Kasumi-1 (cell line): ENCODE measurements around the gene CMIP.
A peak's percentile ranks its signal among the peaks of the same experiment; 100 is the strongest.
"Not testable (repeated sequence)": the region's sequence is repeated elsewhere in the genome, so short reads cannot be mapped to it uniquely, and the experiment has no call there.

Experiments
- DNase-seq, 2 experiments: peaks; one replicate each; lab custom pipeline; 2025; lab: John Stamatoyannopoulos, UW

CMIP gene

DNA sequence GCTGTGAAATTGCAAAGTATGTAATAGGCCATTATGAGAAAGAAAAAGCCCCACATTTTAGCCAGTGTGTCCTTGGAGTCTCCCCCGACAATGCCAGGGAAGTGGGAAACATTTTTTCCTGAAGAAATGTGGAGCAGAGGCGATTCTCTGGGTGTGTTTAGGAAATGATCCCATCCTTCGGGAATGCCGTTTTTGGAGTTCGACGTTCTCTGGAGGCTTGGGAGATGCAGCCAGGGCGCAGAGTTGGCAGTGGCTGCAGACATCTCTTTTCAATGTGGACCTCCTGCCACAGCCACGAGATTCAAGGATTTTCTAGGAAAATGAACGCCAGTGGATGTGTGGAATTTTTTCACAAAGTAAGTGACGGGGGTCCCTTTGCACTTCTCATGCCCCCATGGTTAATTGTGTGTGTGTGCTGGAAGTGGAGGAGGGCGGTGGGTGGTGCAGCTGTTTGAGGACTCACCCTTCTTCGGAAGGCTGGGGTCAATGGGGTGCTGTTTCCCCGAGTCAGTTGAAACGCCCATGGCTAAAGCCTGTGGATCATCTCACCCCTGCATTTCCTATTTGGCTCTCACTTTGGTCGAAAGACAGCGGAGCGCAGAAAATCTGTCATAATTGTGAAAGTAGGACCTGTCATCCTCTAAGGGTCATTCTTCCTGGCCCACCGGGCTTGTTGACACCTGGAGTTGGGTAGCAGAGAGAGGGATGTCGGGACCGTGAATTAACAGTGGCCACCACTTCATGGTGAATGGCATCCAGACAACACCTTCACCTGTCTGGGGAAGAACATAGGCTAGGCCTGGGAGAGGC is 73.2 kb downstream of the CMIP start:
- DNase-seq: no peak

DNA sequence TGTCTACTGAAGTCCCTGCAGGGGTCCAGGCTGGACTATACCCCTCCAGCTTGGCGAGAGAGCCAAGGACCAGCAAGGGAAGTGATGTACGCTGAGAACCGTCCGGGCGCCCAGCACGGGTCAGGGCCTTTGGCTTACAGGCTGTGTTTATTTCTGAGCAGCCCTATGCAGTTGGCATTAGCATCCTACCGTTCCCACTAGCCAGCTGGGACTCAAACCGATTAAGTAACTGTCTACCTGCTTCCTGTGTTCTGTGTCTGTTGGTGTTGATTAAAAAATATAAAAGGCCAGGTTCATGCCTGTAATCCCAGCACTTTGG is 73.8 kb downstream of the CMIP start:
- DNase-seq: no peak

DNA sequence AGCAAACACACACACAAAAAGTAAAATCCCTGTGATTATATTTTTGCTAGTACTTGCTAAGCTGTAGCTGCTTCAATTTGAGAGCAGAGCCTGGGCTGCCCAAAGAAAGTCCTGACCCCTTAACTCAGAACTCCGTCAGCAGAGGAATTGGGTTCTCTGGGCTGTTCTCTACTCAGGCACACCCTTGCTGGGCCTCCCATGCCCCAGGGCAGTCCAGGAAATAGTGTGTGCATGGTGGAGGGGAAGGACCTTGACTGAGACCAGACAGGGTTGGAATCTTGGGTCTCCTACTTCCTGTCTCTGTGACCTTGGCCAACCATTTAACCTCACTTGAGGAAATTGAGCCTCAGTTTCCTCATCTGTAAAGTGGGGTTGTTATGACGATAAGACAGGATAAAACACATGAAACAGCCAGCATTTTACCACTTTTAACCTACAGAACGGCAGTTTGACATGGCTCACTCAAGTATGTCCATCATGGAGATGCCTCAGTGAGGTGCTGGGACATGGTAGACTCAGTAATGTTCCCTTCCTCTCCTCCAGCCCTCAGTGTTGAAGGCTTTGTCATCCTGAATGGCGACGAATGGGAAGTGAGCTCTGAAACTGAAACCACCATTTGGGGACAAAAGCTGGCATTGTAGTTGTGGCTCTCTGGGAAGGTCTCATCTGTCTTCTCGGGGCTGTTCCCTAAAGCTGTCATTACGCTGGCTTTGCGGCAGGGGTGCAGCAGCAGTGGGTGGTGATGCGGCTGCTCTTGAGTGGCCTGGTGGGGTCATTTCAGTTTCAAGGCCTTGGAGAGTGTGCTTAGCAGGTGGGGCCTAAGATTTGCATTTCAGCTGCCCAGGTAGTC is 74.9 kb downstream of the CMIP start:
- DNase-seq: peak; percentile 19 to 22

DNA sequence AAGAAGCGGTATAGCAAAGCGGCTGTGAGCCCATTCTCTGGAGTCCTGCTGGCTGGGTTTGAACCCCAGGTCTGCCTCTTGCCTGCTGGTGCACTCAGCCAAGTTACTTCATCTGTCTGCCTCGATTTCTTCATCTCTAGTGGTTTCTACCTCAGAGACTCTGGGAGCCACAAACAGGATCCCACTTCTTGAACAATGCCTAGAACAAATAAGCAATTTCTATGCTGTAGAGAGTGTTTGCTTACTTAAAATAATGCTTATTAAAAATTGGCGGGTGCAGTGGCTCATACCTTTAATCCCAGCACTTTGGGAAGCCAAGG is 75.5 kb downstream of the CMIP start:
- no peak for DNase-seq

DNA sequence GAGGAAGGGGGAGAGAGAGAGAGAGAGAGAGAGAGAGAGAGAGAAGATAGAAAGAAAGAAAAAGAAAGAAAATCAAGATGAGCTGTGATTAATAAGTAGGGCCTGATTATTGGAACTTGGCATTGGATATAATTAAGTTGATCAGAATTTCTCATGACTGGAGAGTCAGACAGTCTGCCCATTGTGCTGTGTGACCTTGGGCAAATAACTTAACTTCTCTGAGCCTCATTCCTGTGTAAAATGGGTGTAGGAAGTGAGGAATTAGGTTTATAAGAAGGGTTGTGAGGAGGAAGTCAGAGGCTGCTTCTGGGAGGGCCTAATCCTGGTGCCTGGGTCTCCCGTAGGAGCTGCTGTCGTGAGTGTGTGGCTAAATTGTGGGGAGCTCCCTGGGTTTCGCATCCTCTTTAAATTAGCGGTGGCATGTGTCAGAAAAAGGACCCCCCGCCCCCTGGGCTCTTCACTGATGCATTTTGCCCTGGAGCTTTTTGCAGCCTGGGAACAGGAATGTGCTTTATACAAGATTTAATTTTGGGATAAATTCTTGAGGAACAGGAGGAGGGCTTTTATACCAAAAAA is 76.0 kb downstream of the CMIP start:
- DNase-seq: peak in 1 of 2 experiments; percentile 16

DNA sequence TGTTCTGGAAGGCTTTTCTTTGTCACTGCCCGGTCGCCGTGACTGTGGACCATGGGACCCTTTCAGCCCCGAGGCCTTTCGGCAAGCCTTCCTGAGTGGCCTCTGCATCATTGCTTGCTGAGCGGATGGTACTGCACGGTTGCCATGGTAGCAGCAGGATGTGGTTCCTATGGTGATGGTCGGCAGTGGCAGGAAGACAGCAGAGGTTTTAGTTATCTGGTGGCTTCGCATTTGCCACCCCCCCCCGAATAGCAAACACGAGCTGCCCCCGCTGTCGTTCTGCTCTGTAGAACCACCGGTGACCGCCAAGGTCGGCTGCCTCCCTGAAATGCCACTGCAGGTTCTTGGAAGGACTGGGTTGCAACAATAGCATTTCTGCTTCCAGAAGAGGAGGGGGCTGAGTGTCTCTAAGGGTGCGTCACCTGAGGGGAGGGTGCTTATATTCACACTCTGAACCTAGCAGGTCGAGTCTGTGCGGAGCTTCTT is 76.6 kb downstream of the CMIP start:
- DNase-seq: no peak

DNA sequence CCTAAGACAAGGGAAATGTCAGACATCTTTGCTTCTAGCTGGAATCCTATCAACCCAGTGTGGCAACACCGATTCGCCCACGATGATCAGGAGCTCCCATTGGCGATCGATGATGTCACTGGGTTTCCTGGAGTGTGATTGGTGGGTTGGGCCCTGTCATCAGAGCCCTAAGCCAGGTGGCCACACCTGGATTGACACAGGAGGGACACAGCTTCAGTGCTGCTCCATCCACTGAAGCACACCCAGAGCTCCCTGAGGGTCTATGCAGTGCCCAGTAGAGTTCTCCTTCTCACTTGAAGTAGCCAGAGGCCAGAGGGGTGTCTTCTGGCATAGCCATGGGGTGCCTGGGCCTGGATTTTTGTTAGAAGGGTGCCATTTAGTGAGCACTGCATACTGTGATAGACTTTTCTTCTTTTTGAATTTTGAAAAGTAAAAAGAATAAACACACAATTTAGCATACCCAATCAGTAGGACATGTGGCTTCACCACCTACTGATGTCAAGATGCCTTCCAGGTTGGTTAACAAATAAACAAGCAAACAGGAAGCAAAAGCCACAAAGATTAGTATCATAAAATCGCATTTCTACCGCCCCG is 77.6 kb downstream of the CMIP start:
- DNase-seq: no peak

DNA sequence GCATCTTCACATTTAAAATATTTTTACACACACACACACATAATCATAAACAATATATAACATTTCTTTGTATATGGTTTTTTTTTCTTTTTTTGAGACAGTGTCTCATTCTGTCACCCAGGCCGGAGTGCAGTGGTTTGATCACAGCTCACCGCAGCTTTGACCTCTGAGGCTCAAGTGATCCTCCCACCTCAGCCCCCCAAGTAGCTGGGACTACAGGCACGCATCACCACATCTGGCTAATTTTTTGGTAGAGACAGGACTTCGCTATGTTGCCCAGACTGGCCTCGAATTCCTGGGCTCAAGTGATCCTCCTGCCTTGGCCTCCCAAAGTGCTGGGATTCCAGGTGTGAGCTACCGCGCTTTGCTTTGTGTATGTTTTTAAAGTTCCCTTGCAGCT is 78.2 kb downstream of the CMIP start:
- DNase-seq: not testable (repeated sequence)

DNA sequence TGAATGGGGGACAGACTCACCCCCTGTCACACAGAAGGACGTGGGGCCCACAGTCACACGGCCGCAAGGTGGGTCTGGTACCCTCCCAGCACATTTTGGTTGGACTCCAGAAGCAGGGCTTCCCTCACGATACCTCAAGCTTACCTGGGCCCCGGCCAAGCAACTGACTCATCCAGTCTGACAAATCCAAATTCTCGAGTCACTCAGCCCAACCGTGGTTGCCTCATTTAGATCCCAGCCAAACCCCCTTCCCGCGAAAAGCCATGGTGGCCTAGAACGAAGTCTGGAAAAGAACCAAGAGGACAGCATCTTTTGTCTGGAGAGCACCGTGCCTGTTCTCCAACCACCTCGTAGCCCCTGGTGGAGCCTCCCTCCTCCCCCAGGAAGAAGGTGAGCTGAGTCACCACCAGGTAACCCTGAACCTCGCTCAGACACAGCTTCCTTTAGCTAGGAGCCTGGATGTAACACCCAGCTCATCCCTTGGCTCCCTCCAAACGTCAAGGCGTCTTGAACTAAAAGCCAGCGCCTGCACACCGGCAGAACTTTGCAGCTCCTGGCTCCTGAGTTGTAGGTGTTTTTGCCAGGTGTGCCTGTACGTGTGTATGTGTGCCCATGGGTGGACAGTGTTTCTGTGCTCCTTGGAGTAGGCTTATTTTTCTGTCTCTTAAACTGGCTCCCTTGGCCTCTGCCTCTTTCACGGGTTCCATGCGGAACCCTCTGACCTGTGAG is 78.9 kb downstream of the CMIP start:
- no peak for DNase-seq

DNA sequence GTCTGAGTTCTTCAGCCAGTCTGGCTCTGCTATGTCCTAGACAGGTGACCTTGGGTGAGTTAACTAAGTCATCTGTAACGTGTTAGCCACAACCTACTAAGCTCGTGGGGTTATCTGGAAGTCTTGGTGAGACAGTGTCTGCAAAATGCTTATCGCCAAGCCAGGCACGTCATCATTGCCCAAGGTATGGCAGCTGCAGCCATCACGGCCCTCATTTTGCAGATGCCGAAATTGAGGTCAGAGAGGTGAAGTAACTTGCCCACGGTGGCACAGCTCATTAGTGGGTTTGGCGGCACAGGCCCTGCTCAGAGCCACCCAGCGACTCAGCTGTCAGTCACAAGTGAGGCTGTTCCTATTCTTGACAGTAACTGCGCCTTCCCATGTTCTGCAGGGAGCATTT is 79.8 kb downstream of the CMIP start:
- no peak for DNase-seq

DNA sequence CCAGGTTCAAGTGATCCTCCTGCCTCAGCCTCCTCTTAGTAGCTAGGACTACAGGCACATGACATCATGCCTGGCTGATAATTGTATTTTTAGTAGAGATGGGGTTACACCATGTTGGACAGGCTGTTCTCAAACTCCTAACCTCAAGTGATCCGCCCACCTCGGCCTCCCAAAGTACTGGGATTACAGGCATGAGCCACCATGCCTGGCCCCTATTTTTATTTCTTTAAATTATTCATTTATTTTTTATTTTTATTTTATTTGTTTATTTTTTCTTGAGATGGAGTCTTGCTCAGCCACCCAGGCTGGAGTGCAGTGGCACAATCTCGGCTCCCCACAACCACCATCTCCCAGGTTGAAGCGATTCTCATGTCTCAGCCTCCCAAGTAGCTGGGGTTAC is 80.3 kb downstream of the CMIP start:
- not testable (repeated sequence) for DNase-seq

DNA sequence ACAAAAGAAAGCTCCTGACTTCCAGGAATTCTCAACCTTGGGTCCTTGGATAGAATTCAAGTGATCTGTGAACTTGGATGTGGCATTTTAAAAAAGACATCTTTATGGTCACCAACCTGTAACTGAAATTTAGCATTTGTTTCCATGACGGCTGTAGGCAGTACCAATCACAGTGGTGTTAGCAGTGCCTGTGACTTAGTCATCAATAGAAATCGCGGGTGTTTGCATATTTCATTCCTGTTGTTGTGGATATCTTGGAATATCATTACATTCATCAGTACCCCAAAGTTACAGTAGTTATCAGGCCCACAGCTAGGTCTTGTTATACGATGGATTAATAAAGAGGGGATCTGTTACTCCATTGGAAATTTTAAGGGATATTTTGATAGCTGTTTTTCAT is 81.6 kb downstream of the CMIP start:
- no peak for DNase-seq

DNA sequence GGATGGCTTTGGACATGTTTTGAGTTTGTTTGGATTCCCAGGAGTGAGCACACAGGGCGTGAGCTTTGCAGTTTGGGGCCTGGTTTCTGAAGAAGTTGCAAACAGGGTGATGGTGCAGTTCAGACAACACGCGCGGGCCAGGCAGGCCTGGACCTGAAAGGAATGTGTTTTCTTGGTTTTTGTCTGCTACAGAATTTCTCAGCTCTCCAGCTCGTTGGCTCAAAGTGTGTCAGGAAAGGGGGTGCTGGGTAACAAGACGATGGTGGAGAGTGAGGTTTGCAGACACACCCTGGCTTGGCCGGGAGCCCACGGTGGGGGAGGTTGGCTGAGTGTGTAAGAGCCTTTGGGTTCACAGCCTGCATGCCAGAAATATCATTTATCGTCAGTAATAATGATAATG is 82.3 kb downstream of the CMIP start:
- DNase-seq: no peak

DNA sequence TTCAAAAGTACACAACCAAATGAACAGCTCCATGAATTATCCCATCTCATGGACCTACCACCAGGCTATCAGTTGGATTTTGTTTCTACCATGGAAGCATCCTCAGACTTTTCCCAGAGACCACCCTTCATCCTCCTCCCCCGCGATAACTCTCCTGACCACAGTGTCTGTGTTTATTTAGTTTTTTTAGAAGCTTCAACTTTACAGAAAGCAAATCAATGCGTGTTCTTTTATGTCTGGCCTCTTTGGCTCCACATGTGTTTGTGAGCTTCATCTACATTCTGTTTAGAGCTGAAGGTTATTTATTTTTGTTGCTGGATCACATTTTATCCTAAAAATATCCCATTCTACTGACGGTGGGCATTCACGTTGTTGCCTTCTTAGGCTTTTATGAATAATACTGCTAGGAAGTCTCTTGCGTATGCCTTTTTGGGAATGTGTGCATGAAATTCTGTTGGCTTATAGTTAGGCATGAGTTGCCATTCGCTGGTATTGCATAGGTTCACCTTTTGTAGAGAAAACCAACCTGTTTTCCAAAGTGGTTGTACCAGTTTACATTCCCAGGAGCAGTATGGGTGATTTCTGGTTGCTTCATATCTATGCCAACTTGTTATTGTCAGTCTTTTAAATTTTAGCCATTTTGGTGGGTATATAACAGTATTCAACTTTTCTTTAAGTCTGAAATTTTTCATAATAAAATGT is 83.0 kb downstream of the CMIP start:
- no peak for DNase-seq

DNA sequence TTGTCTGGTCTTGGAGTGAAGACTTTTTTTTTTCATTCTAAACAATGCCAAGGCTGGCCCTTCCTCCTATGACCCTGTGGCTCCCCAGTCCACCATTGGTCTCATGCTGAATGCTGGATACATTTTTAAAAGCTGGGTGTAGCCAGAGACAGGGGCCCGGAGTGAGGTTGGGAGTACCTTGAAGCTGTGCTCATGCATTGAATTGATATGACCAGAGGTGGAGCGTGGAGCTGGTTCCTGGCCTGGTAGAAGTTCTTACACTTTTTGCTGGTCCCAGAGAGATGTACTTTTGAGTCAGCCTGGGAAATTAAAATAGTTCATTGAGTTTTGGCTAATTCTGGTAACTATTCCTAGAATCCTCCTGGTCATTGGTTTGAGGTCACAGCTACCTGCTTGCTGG is 83.6 kb downstream of the CMIP start:
- peak in 1 of 2 experiments; percentile 14 for DNase-seq

DNA sequence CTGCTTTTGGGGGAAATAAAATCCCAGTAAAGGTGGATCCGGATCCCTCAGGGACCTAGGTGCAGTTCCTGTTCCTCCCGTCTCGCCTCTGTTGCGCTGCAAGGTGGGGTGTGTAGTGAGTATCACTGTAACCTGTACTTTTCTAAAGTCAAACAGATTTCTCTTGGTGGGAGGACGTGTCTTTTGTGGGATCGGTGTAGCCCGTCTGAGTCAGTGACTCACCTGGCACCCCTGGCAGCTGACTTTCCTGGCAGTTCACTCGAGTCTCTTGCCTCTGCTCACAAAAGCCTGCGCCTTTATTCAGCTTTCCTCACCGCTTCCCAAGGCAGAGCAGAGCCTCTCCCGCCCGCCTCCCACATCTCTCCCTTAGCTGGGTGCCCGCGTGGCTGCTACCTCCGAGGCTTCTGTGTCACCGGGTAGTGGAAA is 85.7 kb downstream of the CMIP start:
- no peak for DNase-seq

DNA sequence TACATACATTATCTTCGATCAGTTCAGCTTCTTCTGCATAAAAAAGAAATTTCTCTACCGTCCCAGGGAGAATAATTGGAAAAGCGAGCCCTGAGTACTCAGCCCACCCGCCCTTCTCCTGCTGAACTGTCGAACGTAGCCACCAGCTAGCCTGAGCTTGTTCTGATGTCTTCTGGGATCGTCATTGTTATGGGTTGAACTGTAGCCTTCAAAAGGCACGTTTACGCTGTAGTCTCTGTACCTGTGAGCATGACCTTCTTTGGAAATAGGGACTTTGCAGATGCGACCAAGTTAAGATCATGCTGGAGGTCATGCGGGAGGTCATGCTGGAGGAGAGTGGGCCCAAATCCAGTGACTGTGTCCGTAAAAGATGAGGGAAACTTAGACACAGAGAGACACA is 86.2 kb downstream of the CMIP start:
- DNase-seq: no peak

DNA sequence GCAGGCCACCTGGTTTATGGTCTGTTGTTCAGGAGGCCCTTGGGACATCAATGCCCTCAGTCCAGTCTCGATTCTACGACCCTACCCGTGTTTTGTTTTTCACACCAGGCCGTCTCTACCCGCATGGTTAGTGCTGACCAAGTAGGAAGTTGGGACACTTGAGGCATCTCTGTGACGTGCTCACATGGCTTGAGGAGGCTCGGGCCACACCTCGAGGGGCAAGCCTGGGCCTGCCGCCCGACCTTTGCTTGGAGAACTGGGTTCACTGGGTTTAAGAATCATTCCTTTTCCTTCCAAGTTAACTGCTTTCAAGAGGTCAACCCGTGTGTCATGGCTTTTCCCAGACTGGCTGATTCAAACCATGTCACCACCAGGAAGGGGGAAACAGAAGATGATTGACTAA is 86.8 kb downstream of the CMIP start:
- DNase-seq: no peak

DNA sequence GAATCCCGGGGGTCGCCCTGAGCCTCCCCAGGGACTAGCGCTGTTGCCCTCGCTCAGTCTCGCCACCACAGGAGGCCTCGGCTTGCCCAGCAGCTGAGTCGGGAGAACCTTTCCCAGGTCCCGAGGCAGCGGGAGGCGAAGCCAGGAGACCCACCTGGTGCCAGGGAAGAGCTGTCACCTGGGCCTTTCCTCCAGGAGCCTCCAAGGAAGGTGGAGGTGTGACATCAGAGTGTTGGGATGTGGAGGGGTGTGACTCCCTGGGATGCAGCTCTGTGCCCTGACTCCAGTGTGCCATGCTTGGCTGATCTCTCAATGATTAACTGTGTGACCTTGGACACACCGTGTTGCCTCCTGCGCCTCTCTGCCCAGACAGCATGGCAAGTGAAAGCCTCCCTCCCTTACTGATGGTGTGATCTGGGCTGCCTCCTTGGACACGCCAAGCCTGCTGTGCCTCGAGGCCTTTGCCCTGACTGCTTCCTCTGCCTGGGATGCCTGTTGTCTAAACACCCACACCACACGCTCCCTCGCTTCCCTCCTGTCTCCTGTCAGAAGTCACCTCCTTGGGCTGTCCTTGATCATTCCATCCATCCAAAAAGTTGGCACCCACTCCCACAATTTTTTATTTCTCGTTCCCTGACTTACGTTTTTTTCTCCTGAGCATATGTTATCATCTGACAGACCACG is 88.0 kb downstream of the CMIP start:
- no peak for DNase-seq

DNA sequence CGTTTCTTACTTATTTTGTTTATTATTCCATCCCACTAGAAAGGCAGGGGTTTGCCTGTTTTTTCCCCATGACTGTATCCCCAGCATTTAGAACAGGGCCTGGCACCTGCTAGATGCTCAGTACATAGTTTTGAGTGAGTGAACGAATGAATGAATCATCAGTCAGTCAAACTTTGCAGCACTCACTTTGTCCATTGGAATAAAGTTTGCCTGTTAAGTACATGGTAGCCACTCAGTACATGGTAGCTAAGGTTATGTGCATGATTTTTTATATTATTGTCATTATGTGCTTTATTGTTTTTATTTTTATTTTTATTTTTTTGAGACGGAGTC is 88.5 kb downstream of the CMIP start:
- DNase-seq: no peak
